HG02840 (cell line): Measurements from ENCODE around the gene PANX3.
"Not testable (repeated sequence)": the region's sequence is repeated elsewhere in the genome, so short reads cannot be mapped to it uniquely, and the experiment has no call there.

Source experiments
- ATAC-seq: cut with Tn5 transposase; IDR thresholded peaks from one replicate; pipeline ENCODE4 v1.9.1; 2021; ENCODE audit warnings: mild to moderate bottlenecking, moderate library complexity, moderate number of reproducible peaks; ENCODE audit not compliant: unreplicated experiment, low FRiP score

The PANX3 gene

GRCh38 chr11:124611064-124611463 lies at the start of gene PANX3:
PANX3 (plus strand) TSS chr11:124611428; CDS start chr11:124611557, 129 bp downstream.
- no peak for ATAC-seq

GRCh38 chr11:124569697-124570096 lies 41.5 kb upstream of the PANX3 start, which contains the start of gene OR8A1:
OR8A1 (plus strand) TSS chr11:124569997; CDS start chr11:124570120, 123 bp downstream.
- ATAC-seq = no peak

GRCh38 chr11:124570160-124570559 lies 41.1 kb upstream of the PANX3 start:
- ATAC-seq = no peak

- ATAC-seq = no peak
Measured at GRCh38 chr11:124577716-124578427, 33.4 kb upstream of the PANX3 start.

- no peak for ATAC-seq
Measured at GRCh38 chr11:124578761-124579160, 32.5 kb upstream of the PANX3 start.

GRCh38 chr11:124581817-124582216 lies 29.4 kb upstream of the PANX3 start:
- no peak for ATAC-seq

- no peak for ATAC-seq
Measured at GRCh38 chr11:124582565-124582964, 28.7 kb upstream of the PANX3 start.

GRCh38 chr11:124583781-124584180 lies 27.4 kb upstream of the PANX3 start:
- no peak for ATAC-seq

GRCh38 chr11:124584681-124585372 lies 26.4 kb upstream of the PANX3 start:
- ATAC-seq = no peak

- ATAC-seq = no peak
Measured at GRCh38 chr11:124586238-124586860, 24.9 kb upstream of the PANX3 start.

- ATAC-seq = no peak
Measured at GRCh38 chr11:124591430-124591829, 19.8 kb upstream of the PANX3 start.

- no peak for ATAC-seq
Measured at GRCh38 chr11:124592627-124593026, 18.6 kb upstream of the PANX3 start.

- ATAC-seq = no peak
Measured at GRCh38 chr11:124595302-124595701, 15.9 kb upstream of the PANX3 start.

- ATAC-seq = no peak
Measured at GRCh38 chr11:124597626-124598025, 13.6 kb upstream of the PANX3 start.

- ATAC-seq = no peak
Measured at GRCh38 chr11:124600621-124601320, 10.5 kb upstream of the PANX3 start.

- ATAC-seq = no peak
Measured at GRCh38 chr11:124602193-124602592, 9.0 kb upstream of the PANX3 start.

- not testable (repeated sequence) for ATAC-seq
Measured at GRCh38 chr11:124602723-124603122, 8.5 kb upstream of the PANX3 start.

- no peak for ATAC-seq
Measured at GRCh38 chr11:124605719-124606118, 5.5 kb upstream of the PANX3 start.

- ATAC-seq = no peak
Measured at GRCh38 chr11:124608147-124608546, 3.1 kb upstream of the PANX3 start.

GRCh38 chr11:124610295-124610694 lies 933 bp upstream of the PANX3 start:
- no peak for ATAC-seq

- no peak for ATAC-seq
Measured at GRCh38 chr11:124612045-124612444, 817 bp downstream of the PANX3 start.
